K562 (cell line): ENCODE results near the gene TAF8. TPM values are rescaled to one million over a fixed set of nuclear protein-coding genes. Genes with fewer than 3 reads are reported as not detected.

ENCODE experiments used
- BDP1 ChIP-seq: IDR thresholded peaks from 3 replicates; pipeline ENCODE4 v1.6.1; 2011; ENCODE audit not compliant: insufficient read length, insufficient read depth
- CBFA2T3 ChIP-seq: fragments of 450-650 bp; IDR thresholded peaks from 2 replicates; pipeline ENCODE4 v1.6.1; 2017
- CHAMP1 ChIP-seq: fragments of 450-650 bp; IDR thresholded peaks from 2 replicates; pipeline ENCODE4 v1.6.1; 2016; ENCODE audit warnings: mild to moderate bottlenecking
- CTBP1 ChIP-seq: fragments of 450-650 bp; IDR thresholded peaks from 2 replicates; pipeline ENCODE4 v1.6.1; 2016; ENCODE audit warnings: borderline replicate concordance
- DEAF1 ChIP-seq: fragments of 450-650 bp; formaldehyde crosslinking; IDR thresholded peaks from 2 replicates; pipeline ENCODE4 v1.4.0; 2020; ENCODE audit warnings: mild to moderate bottlenecking, moderate library complexity
- EWSR1 ChIP-seq: fragments of 450-650 bp; IDR thresholded peaks from 2 replicates; pipeline ENCODE4 v1.6.1; 2018; ENCODE audit warnings: borderline replicate concordance, mild to moderate bottlenecking, low read depth, moderate library complexity; ENCODE audit not compliant: partially characterized antibody
- FIP1L1 ChIP-seq: fragments of 200-400 bp; formaldehyde crosslinking; IDR thresholded peaks from 2 replicates; pipeline ENCODE4 v1.6.1; 2018; ENCODE audit warnings: mild to moderate bottlenecking, low read depth, low read length; ENCODE audit not compliant: poor library complexity, severe bottlenecking
- GATAD2A ChIP-seq: fragments of 450-650 bp; IDR thresholded peaks from 2 replicates; pipeline ENCODE4 v1.6.1; 2017
- HBP1 ChIP-seq: fragments of 450-650 bp; formaldehyde crosslinking; IDR thresholded peaks from 2 replicates; pipeline ENCODE4 v1.4.0; 2022; ENCODE audit warnings: missing genetic modification characterization
- HDAC8 ChIP-seq: fragments of 450-650 bp; IDR thresholded peaks from 2 replicates; pipeline ENCODE4 v1.6.1; 2016; ENCODE audit warnings: mild to moderate bottlenecking, missing genetic modification characterization, moderate library complexity, missing compliant biosample characterization
- HMBOX1 ChIP-seq: sonication (generic); IDR thresholded peaks from 2 replicates; pipeline ENCODE4 v1.6.1; 2016
- NCOA1 ChIP-seq: fragments of 450-650 bp; IDR thresholded peaks from 2 replicates; pipeline ENCODE4 v1.6.1; 2016; ENCODE audit warnings: low read depth
- POLR2AphosphoS5 ChIP-seq: IDR thresholded peaks from 2 replicates; pipeline ENCODE4 v1.6.1; 2011; ENCODE audit warnings: mild to moderate bottlenecking, low read depth, low read length, moderate library complexity; ENCODE audit not compliant: control insufficient read depth, insufficient read depth
- RCOR1 ChIP-seq, 2 experiments: IDR thresholded peaks; 2 replicates each; pipeline ENCODE4 v1.6.1; 2012; ENCODE audit warnings: low read depth in 2 of 2, low read length in 2 of 2, borderline replicate concordance in 1 of 2, improper control_type of control experiment in 1 of 2
- RFX5 ChIP-seq: IDR thresholded peaks from 2 replicates; pipeline ENCODE4 v1.6.1; 2011; ENCODE audit warnings: low read depth, mild to moderate bottlenecking, improper control_type of control experiment, low read length
- SMARCE1 ChIP-seq: fragments of 450-650 bp; IDR thresholded peaks from 2 replicates; pipeline ENCODE4 v1.7.1; 2016; ENCODE audit warnings: mild to moderate bottlenecking
- TRIM24 ChIP-seq, 2 experiments: fragments of 450-650 bp; IDR thresholded peaks; 2 replicates each; pipeline ENCODE4 v1.6.1; 2016
- ZBED1 ChIP-seq: IDR thresholded peaks from 2 replicates; pipeline ENCODE4 v1.6.1; 2014
- ZBTB33 ChIP-seq: sonication (generic); formaldehyde crosslinking; IDR thresholded peaks from 2 replicates; pipeline ENCODE4 v1.8.1; 2023; ENCODE audit warnings: mild to moderate bottlenecking, missing genetic modification reagents
- ZNF217 ChIP-seq: sonication (generic); formaldehyde crosslinking; IDR thresholded peaks from 2 replicates; pipeline ENCODE4 v1.8.0; 2022; ENCODE audit warnings: mild to moderate bottlenecking, missing genetic modification reagents
- ZNF77 ChIP-seq: fragments of 250-450 bp; sonication (Bioruptor Pico); IDR thresholded peaks from 2 replicates; pipeline ENCODE4 v1.5.0; 2020
- polyA plus RNA-seq, 8 experiments: library from polyadenylated mRNA; depleted of rRNA in 4 of 8; stranded (reverse) in 5 of 8; unstranded in 3 of 8; fragments of >200 nt; fragmentation: Nextera tagmentation in 2 of 8; fragmentation: Illumina TruSeq in 1 of 8; extraction: Ambion mirVana in 2 of 8; extraction: Trizol in 1 of 8; gene quantifications; 2 replicates each; pipeline versions ENCODE4 v1.2.1 to v1.2.3, GENCODE V29; 2011 to 2014; ENCODE audit warnings: inconsistent platforms in 1 of 8, missing spikeins in 1 of 8
- total RNA-seq, 7 experiments: library from RNA; depleted of rRNA in 6 of 7; stranded (reverse); fragments of >200 nt in 6 of 7; fragmentation: Illumina TruSeq in 2 of 7; extraction: Trizol in 2 of 7; gene quantifications; 2 replicates each; pipeline versions ENCODE4 v1.2.1 to v1.2.3, GENCODE V29; 2011 to 2021; ENCODE audit warnings: low replicate concordance in 1 of 7

The TAF8 gene
- total and polyA plus RNA-seq, 9 of the 15 experiments (the other 6 are each of a cell fraction or from before 2014, with no cell fraction given) = 29.4 to 84.0 (median 52.6) TPM

- TF ChIP-seq FIP1L1 = no peak
- TF ChIP-seq ZBED1 = no peak
- TF ChIP-seq NCOA1 = no peak
- TF ChIP-seq POLR2AphosphoS5 = no peak
- TF ChIP-seq BDP1 = no peak
- 0 out of 2 replicates have a peak, but pooled peaks have one; percentile 20 for TF ChIP-seq CTBP1
- no peak for TF ChIP-seq DEAF1
- no peak for TF ChIP-seq HDAC8 (tag)
- TF ChIP-seq GATAD2A = no peak
- no peak for TF ChIP-seq ZNF217
- no peak for TF ChIP-seq CHAMP1
- TF ChIP-seq RFX5 = no peak
- peak; percentile 22; the same call in 1 of the 2 replicates for TF ChIP-seq ZBTB33 (CRISPR knock-in tag)
- no peak for TF ChIP-seq HBP1 (CRISPR knock-in tag)
- TF ChIP-seq RCOR1 (IDR thresholded peaks at IDR 0.05; ENCODE audit: borderline replicate concordance in 1 of 2, low read depth in 2 of 2, low read length in 2 of 2) = peak; percentile 14 to 30; a peak in 1 of 4 replicates
- TF ChIP-seq HMBOX1 = no peak
- TF ChIP-seq CBFA2T3 = peak; percentile 59
- no peak for TF ChIP-seq EWSR1
- no peak for TF ChIP-seq SMARCE1
- TF ChIP-seq TRIM24 (IDR thresholded peaks at IDR 0.05) = no peak
- no peak for TF ChIP-seq ZNF77
Measured at GRCh38 chr6:42046464-42047212, 3.7 kb upstream of the TAF8 start (continued).
